ENCODE results near the gene DACT2. TPM values are rescaled to one million over a fixed set of nuclear protein-coding genes. Genes with fewer than 3 reads are reported as not detected.
A peak's percentile ranks its signal among the peaks of the same experiment; 100 is the strongest.

DACT2 gene
- polyA plus RNA-seq, 12 donors: 0.26 to 5.4 (median 1.1) TPM; not detected in 2

- DNase-seq: no peak
Measured at GRCh38 chr6:168265827-168266815, 53.5 kb downstream of the DACT2 start.

GRCh38 chr6:168265394-168265793, 54.2 kb downstream of the DACT2 start:
- DNase-seq: no peak

- DNase-seq: peak; percentile 63
Measured at GRCh38 chr6:168264593-168265335, 54.8 kb downstream of the DACT2 start.

GRCh38 chr6:168263351-168263905, 56.1 kb downstream of the DACT2 start:
- DNase-seq: no peak

- DNase-seq: no peak
Measured at GRCh38 chr6:168261234-168261633, 58.3 kb downstream of the DACT2 start.

GRCh38 chr6:168260420-168260987, 59.1 kb downstream of the DACT2 start:
- DNase-seq: no peak

- DNase-seq: no peak
Measured at GRCh38 chr6:168258795-168259194, 60.8 kb downstream of the DACT2 start.

- DNase-seq: no peak
Measured at GRCh38 chr6:168256940-168257339, 62.6 kb downstream of the DACT2 start.

Other genes starting within 250 kb of the DACT2 start
- gene FRMD1, start 240.6 kb downstream of the DACT2 start, polyA plus RNA-seq (ENCODE audit: insufficient read length in 12 of 12): 1 to 10 TPM in 1 of 12 donors, under 1 TPM in 10, not detected in 1; 0.10 to 7.7 (median 0.42) TPM
- 100 to 1,000 TPM in 4 of 12 donors, 10 to 100 TPM in 7, not detected in 1; 59.8 to 133 (median 90.2) TPM for gene SMOC2, start 121.4 kb upstream of the DACT2 start, polyA plus RNA-seq (ENCODE audit: insufficient read length in 12 of 12)

Measured in muscle of arm (tissue), 12 donors.